Activated CD8-positive, alpha-beta memory T cell treated with anti-CD3 and anti-CD28 coated beads, Interleukin-2, amount 50 U/mL, for 1 hour (primary cell): ENCODE data around the gene TGFB1I1.
A peak's percentile ranks its signal among the peaks of the same experiment; 100 is the strongest.
"Not testable (repeated sequence)": the region's sequence is repeated elsewhere in the genome, so short reads cannot be mapped to it uniquely, and the experiment has no call there.

Experiments
- DNase-seq: peaks from one replicate; pipeline ENCODE4 v3.0.0-alpha.2; 2020; ENCODE audit errors: extremely low read depth

Gene TGFB1I1

DNA sequence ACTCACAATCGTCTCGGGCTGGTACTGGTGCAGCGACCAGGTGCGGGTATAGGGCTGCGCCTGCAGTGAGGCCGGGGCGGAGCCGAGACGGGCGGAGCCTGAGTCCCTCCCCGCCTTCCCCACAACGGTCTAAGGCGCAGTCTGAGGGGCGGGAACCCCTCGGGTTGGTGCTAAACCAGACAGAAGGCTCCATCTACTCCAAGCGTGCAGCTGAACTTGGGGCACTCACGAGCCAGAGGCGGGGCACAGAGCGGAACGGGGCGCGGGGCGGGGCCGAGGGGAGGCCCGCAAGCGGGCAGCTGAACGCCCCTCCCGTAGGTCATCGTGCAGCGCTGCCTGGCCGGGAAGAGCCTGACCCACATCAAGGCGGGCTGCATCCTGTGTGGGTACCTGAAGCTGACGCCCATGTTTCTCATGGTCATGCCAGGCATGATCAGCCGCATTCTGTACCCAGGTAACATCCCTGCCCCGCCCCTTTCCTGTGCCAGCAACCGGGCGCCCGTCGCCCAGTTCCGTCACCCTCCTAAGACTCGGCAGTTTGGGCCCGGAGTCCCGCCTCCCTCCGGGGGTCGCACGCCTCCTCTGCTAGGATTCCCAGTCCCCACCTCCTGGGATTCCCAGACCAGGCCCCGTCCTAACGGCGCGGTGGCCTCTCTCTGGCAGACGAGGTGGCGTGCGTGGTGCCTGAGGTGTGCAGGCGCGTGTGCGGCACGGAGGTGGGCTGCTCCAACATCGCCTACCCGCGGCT is 15.9 kb downstream of the TGFB1I1 start:
- peak; percentile 49 for DNase-seq

DNA sequence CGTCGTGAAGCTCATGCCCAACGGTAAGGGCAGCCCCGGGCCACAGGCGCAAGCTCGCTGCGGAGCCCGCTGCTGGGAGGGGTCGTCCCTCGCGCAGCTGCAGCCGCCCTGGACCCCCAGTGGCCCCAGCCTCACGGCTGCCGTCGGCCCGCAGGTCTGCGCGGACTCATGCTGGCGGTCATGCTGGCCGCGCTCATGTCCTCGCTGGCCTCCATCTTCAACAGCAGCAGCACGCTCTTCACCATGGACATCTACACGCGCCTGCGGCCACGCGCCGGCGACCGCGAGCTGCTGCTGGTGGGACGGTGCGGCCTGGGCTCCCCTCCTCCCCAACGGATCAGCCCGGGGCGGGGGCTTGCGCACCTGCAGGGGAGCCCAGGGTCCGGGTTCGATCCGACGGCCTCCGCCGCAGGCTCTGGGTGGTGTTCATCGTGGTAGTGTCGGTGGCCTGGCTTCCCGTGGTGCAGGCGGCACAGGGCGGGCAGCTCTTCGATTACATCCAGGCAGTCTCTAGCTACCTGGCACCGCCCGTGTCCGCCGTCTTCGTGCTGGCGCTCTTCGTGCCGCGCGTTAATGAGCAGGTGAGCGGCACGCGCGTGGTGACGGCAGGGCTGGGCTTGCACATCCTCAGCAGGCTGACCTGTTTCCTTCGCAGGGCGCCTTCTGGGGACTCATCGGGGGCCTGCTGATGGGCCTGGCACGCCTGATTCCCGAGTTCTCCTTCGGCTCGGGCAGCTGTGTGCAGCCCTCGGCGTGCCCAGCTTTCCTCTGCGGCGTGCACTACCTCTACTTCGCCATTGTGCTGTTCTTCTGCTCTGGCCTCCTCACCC is 16.7 kb downstream of the TGFB1I1 start:
- DNase-seq = no peak

DNA sequence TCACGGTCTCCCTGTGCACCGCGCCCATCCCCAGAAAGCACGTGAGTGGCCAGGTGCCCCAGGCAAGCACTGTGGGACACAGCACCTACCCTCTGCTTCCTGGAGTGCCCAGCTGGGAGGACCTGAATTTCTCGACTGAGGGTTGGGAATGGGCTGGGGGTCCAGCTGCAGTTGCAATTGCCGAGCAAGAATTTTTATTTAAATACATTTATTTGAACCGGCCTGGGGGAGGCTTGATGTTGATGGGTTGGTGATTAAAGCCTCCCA is 17.3 kb downstream of the TGFB1I1 start:
- no peak for DNase-seq

DNA sequence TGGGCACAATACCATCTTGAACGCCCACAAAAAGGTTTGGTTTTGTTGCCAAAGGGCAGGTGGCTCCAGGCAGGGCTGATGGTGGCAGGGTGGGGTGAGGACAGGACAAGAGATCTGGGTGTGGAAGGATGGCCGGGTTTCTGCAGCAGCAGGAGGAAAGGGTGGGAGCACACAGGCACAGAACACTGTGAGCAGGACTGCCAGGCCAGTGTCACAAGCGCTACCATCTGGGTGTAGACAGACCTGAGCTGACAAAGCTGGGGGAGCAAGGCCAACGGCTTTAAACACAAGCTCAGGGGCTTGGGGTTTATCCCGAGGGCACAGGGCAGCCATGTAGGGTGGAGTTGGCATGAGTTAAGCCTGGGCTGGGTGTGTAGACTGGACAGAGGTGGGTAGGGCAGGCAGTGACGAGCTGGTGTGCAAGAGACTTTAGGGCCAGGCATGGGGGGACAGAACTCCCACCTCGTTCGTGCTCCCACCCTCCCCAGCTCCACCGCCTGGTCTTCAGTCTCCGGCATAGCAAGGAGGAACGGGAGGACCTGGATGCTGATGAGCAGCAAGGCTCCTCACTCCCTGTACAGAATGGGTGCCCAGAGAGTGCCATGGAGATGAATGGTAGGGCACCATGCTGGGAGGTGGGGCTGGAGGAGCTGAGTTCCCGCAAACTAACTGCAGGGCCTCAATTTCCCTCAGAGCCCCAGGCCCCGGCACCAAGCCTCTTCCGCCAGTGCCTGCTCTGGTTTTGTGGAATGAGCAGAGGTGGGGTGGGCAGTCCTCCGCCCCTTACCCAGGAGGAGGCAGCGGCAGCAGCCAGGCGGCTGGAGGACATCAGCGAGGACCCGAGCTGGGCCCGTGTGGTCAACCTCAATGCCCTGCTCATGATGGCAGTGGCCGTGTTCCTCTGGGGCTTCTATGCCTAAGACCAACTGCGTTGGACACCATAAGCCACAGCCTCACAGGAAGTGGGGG is 17.9 kb downstream of the TGFB1I1 start:
- no peak for DNase-seq

DNA sequence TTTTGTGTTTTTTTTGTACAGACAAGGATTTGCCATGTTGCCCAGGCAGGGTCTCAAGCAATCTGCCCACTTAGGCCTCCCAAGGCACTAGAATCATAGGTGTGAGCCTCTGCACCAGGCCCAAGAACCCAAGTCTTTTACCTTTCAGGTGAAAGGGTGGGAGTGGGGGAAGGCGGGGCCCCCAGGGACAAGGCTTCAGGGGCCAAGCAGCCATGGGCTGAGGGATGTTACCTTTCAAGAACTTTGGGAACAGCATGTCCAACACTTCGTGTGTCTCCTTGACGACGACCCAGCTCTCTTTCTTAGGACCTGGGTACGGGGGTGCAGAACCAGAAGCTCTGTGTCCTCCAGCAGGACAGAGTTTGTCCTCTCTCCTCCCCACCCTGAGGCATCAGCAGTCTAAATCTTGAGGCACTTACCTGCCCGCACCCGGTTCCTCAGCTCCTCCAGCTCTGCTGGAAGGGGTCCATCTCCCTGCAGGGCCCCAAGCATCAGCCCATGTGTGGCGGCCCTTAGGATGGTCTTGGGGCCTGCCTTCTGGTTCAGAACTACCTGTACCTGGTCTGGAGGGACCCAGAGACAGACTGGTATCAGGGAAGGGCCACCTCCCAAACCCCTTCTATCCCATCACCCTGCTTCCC is 19.9 kb downstream of the TGFB1I1 start:
- no peak for DNase-seq

DNA sequence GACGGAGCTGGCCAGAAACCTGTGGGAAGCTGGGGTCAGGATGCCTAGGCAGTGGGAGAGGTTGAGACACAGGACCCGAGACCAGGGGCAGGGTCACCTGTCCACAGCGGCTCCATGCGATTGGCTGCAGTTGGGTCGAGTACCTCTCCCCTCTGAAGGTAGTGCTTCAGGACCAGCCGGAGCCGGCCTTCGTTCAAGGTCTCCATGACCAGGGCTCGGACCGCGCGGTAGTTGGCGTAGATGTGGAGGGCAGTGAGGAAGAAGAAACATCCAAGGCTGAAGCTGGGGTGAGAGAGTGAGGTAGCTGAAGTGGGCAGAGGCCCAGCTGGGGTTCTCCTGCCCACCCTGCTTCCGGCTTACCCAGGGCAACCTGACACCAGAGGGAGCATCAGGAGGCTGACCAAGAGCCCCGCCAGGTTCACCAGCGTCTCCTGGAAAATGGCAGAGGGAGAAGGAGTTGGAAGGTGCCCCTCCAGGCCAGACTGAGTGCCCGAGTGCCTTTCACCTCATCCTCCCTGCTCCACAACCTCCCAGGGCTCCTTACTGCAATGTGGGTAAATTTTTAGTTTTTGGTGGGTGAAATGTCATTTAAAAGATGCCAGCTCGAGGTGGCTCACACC is 21.7 kb downstream of the TGFB1I1 start:
- DNase-seq = no peak

DNA sequence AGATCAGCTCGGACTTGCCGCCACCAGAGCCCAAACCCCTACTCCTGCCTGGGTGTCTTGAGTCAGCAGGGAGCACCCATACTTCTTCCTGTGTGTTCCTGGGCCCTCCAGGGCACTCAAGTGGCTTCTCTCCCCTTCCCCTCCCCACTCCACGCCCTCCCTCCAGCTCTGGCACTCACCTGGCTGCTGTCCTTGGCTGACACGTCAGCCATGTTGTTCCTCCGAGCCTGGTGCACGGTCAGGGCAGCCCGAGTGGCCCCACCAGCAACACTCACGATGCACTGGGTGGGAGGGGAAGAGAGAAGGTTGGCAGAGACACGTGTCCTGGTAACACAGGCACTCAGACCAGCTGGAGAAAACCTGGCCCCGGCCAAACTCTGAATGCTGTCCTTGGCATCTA is 24.7 kb downstream of the TGFB1I1 start:
- no peak for DNase-seq

DNA sequence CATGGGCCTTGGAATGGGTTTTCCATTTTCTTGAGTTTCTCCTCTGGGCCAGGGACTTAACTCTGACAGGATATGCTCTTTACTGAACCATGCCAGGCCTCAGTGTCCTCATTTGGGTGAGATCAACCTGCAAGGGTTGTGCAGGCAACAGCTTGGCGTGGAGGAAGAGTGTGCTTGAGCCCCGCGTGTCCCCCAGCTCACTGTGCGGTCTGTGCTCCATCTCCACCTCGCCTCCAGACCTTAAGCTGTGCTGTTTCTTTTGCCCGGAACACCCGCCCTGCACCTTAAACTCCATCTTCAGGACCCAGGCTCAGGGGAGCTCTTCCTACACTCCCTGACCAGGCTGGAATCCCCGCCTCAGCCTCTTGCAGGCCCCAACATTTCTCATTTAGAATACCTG is 26.5 kb downstream of the TGFB1I1 start:
- DNase-seq = no peak

DNA sequence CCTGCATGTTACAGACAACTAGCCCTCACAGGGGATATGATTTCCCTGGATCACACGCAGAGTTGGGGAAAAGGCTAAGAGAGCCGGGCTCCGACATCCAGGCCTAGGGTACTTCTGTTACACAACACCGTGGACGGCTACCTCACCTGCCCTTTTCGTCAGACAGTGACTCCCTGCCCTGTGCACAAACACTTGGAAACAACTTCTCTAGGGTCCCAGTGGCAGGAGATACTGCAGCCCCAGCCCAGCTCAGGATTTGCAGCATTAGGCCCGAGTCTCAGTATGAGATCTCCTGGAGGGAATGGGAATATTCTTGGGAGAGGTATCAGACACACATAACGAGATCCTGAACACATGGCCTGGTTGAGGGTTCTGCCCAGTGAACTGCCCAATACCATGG is 28.0 kb downstream of the TGFB1I1 start:
- DNase-seq = no peak

DNA sequence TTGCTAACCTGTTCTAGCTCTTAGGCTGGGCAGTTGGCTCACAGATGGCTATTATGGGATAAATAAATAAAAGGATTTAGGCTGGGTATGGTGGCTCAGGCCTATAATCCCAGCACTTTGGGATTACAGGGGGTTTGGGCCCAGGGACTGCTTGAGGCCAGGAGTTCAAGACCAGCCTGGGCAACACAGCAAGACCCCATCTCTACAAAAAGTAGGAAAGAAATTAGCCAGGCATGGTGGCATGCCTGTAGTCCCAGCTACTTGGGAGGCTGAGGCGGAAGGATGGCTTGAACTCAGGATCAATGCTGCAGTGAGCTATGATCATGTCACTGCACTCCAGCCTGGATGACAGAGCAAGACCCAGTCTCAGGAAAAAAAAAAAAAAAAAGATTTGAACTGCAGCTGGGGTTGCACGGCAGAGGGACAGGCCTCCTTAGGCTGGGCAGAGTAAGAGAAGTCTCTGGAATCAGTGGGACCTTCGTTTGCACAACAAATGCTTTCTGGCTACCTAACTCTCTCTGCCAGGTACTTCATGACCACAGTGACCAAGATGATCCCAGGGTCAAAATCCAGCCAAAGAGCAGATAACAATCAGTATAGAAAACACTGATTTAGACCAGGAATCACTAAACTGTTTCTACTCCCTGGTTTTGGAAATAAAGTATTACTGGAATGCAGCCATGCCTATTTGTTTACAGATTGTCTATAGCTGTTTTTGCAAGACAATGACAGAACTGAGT is 29.4 kb downstream of the TGFB1I1 start:
- DNase-seq = no peak

DNA sequence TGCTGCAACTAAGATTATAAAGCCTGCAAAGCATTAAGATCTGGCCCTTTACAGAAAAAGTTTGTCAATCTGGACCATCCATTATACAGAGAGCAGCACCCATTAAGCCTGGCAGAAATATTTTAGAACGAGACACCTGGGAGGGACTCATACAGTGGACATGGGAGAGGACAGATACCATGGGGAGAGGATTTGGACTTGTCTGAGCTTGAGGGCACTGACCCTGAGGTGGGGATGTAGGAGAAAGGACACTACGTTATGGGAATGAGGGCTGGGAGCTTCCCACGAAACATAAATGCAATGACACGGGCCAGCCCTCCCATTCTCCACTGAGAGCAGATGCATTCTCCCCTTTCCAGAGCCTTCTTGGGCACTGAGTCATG is 30.0 kb downstream of the TGFB1I1 start:
- no peak for DNase-seq

DNA sequence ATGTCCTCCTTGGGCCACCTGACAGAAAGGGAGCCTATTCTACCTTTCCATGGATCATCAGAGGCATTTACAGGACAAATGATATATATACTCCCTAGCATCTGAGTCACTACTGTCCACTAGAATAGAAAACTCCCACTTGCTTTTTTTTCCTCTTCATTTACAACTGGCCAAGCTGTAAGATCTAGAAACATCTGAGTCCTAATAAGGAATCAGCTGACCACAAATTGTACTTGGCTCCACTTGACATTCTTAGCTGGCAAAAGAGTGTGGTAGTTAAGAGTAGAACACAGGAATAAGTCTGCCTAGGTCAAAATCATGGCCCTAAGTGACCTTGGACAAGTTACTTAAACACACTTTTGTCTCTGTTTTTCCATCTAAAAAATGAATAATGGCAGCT is 31.0 kb downstream of the TGFB1I1 start:
- no peak for DNase-seq

DNA sequence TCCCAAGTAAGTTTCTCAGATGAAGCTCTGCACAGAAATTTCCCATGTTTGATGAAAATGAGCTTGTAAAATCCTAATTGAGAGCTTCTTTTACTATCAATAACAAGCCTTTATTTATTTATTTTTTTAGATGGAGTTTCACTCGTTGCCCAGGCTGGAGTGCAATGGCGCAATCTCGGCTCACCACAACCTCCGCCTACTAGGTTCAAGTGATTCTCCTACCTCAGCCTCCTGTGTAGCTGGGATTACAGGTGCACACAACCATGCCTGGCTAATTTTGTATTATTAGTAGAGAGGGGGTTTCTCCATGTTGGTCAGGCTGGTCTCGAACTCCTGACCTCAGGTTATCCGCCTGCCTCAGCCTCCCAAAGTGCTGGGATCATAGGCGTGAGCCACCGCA is 31.6 kb downstream of the TGFB1I1 start:
- DNase-seq = not testable (repeated sequence)

DNA sequence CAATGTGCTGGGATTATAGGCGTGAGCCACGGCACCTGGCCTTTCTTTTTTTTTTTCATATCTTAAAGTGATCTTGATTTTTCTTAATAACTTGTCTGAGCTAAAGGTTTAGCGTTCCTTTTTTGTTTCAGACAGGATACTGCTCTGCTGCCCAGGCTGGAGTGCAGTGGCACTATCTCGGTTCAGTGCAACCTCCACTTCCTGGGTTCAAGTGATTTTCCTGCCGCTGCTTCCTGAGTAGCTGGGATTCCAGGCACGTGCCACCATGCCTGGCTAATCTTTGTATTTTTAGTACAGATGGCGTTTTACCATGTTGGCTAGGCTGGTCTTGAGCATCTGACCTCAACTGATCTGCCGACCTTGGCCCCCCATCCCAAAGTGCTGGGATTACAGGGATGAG is 32.2 kb downstream of the TGFB1I1 start:
- no peak for DNase-seq

DNA sequence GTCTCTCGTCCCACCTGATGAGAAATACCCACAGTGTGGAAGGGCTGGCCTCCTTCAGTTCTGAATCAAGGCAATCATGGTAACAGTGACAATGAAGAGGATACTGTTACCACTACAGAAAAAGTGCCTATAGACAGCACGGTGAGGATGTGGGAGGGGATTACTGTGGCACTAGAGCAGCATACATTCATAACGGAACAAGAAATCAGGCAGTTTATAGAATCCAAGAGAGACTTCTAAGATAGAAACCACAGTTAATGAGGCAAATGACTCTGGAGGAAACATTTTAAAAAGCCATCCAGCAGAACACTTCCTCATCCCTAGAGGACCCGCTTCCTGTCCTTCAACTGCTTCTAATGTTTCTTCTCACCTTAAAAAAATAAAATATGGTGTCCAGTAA is 33.5 kb downstream of the TGFB1I1 start:
- no peak for DNase-seq

DNA sequence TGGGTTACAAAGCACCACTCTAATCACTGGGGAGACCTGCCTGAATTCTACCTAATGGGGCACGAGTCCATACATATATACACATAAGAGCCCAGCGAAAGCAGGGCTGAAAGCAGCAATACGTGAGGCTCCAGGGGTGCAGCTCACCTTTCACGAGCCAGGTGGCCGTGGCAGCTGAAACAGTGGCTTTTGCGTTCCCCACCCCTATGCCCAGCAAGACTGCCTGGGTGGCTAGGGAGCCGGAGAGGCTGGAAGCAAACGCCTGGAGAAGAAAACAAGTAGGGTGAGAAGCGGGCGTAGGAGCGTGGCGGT is 35.6 kb downstream of the TGFB1I1 start:
- DNase-seq = no peak

DNA sequence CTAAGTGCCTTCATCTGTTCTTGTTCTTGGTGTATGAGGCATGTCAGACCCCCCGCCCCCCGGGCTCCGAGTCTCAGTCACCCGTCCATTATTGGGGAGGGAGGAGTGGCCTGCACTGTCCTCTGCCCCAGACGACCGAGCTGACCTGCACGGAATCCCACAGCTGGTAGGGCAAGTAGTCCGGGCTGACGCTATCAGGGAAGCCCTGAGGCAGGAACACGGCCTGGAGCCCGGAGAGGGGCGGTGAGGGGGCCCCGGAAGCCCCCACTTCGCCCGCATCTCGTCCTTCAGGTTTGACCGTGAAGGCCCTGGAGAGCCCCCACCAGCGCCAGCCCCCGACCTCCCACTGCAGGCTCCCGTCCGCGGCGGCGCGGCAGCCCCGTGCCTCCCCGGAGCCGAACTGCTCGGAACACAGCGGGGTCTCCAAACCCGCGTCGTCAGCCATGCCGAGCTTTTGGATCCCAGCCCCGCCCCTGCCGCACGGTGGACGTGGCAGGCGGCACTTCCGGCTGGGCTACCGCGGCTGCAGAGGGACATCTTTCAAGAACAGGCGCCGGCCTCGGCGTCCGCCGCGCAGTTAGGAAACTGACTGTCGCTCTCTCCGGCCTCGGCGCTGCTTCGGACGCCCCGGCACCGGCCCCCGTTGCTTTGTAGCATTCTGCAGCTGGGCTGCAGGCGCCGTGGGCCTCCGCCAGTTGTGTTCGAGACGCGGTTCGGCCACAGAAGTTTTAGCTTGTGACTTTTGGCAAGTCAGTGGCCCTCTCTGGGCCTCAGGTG is 36.2 kb downstream of the TGFB1I1 start, which contains the start of gene RUSF1:
RUSF1 (minus strand) TSS at position 463 of the 777 bp plus-strand sequence; CDS start at position 445, 18 bp downstream.
- peak; percentile 52 for DNase-seq

DNA sequence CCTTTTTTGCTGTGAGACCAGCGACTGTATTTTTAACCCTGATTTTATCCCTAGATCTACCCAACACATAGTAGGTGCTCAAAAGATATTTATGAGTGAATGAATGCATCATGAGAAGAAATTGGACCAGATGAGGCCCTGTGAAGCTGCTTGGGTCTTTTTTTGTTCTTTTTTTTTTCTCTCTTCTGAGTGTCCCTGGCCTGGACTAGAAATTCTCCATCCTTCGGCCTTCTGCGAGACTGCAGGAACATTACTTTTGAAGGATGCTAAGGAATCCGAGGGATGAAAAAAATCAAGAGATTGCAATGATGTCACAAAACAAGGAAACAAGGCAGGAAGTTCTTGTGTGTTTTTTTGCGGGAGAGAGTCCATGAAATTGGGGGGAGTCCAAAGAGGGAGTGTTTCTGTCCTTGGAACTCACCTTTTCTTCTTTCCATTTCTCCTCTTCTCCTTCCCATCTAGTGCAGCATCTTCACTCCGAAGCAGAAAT is 36.8 kb downstream of the TGFB1I1 start:
- DNase-seq = no peak

DNA sequence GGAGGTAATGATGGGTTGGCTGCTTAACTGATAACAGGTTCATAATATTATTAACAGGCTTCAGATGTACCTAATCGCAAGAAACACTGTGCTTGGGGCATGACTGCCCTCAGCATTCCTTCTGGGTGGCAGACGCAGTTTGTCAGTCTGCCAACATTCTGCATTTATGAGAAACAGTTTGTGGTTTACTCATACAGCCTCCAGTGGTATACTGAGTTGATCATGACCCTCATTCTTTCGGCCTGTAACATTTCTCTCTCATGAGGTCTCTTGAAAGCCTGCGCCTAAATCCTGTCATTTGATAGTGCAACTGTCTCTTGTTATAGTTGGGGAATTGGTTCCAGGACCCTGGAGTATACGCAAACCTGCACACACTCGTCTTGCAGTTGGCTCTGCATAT is 41.2 kb downstream of the TGFB1I1 start:
- no peak for DNase-seq

DNA sequence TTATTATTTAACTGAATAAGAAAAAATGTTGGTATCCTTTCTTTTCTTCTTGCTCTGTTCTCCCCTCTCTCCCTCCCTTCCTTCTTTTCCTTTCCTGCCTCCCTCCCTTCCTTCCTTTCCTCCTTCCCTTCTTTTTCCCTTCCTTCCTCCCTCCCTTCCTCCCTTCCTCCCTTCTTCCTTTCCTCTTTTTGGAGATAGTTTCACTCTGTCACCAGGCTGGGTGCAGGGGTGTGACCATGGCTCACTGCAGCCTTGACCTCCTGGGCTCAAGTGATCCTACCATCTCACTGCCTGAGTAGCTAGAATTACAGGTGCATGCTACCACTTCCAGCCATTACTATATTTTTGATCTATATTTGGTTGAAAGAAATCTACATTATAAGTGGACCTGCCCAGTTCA is 41.9 kb downstream of the TGFB1I1 start:
- DNase-seq = no peak
